ENCODE data around the gene PALLD. TPM values are rescaled to one million over a fixed set of nuclear protein-coding genes. Genes with fewer than 3 reads are reported as not detected.
A peak's percentile ranks its signal among the peaks of the same experiment; 100 is the strongest.

PALLD gene
- total RNA-seq, 4 donors from 2014 or later, result 1,903 to 3,507 (median 2,130) TPM

GRCh38 chr4:168849030-168849675 lies 352.3 kb downstream of the PALLD start:
- Histone ChIP-seq H3K27ac (replicated peaks in 1 of 4) (peak overlapping the region; percentile 97 to 99 (median 99)), H3K36me3 (peaks cover 0 to 21% (median 6%) of the 10 kb centered on the region in 4 donors), H3K4me3 (peak overlapping the region; percentile 14 to 46 (median 38)), H3K27me3 (no peaks in the 10 kb centered on the region), H3K9me3 (no peaks in the 10 kb centered on the region), H3K4me1 (peaks cover 85 to 100% (median 100%) of the 10 kb centered on the region in 4 donors)
- WGBS, result 13% methylated on average over 10 of the region's 10 CpGs
- intact Hi-C loops (cut with DNase I), result no loop called here
- DNase-seq (ENCODE audit: extremely low spot score), result no peak
- TF ChIP-seq POLR2AphosphoS5 (IDR thresholded peaks at IDR 0.05), result peak; percentile 22
- TF ChIP-seq EP300 (IDR thresholded peaks at IDR 0.05), result no peak

- intact Hi-C loops (cut with DNase I), result no loop called here
- peaks cover 84 to 100% (median 100%) of the 10 kb centered on the region in 4 donors for H3K4me1 ChIP-seq
- TF ChIP-seq EP300 (IDR thresholded peaks at IDR 0.05) (no peak), CTCF (IDR thresholded peaks at IDR 0.05) (no peak), POLR2AphosphoS5 (IDR thresholded peaks at IDR 0.05) (no peak), POLR2A (IDR thresholded peaks at IDR 0.05; ENCODE audit: low read depth) (no peak)
- no peaks in the 10 kb centered on the region for H3K27me3 ChIP-seq
- WGBS, result 75% methylated on average over 3 of the region's 3 CpGs
- H3K9me3 ChIP-seq, result no peaks in the 10 kb centered on the region
- peaks cover 0 to 21% (median 6%) of the 10 kb centered on the region in 4 donors for H3K36me3 ChIP-seq
- peak overlapping the region; percentile 97 to 99 (median 99) for H3K27ac ChIP-seq (replicated peaks in 1 of 4)
- DNase-seq (ENCODE audit: extremely low spot score), result no peak
- peak overlapping the region in 2 of 4 donors; percentile 1 to 14 for H3K4me3 ChIP-seq
Measured at GRCh38 chr4:168849997-168850396, 353.1 kb downstream of the PALLD start.

GRCh38 chr4:168852387-168852786 lies 355.5 kb downstream of the PALLD start:
- Histone ChIP-seq H3K27ac (replicated peaks in 1 of 4) (peak overlapping the region; percentile 97 to 99 (median 99)), H3K4me1 (peaks cover 89 to 100% (median 100%) of the 10 kb centered on the region in 4 donors), H3K27me3 (no peaks in the 10 kb centered on the region), H3K4me3 (no peak overlapping the region), H3K36me3 (peaks cover 4 to 33% (median 12%) of the 10 kb centered on the region in 4 donors), H3K9me3 (no peaks in the 10 kb centered on the region)
- TF ChIP-seq CTCF (IDR thresholded peaks at IDR 0.05), result no peak
- no peak for TF ChIP-seq EP300 (IDR thresholded peaks at IDR 0.05)
- no peak for TF ChIP-seq POLR2A (IDR thresholded peaks at IDR 0.05; ENCODE audit: low read depth)
- TF ChIP-seq POLR2AphosphoS5 (IDR thresholded peaks at IDR 0.05), result no peak
- 68% methylated on average over 3 of the region's 3 CpGs for WGBS
- intact Hi-C loops (cut with DNase I), result no loop called here
- no peak for DNase-seq (ENCODE audit: extremely low spot score)

GRCh38 chr4:168852933-168853713 lies 356.3 kb downstream of the PALLD start:
- H3K9me3 ChIP-seq, result no peaks in the 10 kb centered on the region
- peaks cover 89 to 100% (median 100%) of the 10 kb centered on the region in 4 donors for H3K4me1 ChIP-seq
- intact Hi-C loops (cut with DNase I), result no loop called here
- peak overlapping the region in 1 of 4 donors; percentile 6 for H3K4me3 ChIP-seq
- H3K27ac ChIP-seq (replicated peaks in 1 of 4), result peak overlapping the region; percentile 97 to 99 (median 99)
- 70% methylated on average over 6 of the region's 6 CpGs for WGBS
- H3K36me3 ChIP-seq, result peaks cover 4 to 33% (median 12%) of the 10 kb centered on the region in 4 donors
- TF ChIP-seq CTCF (IDR thresholded peaks at IDR 0.05) (no peak), POLR2AphosphoS5 (IDR thresholded peaks at IDR 0.05) (no peak), POLR2A (IDR thresholded peaks at IDR 0.05; ENCODE audit: low read depth) (no peak), EP300 (IDR thresholded peaks at IDR 0.05) (no peak)
- no peaks in the 10 kb centered on the region for H3K27me3 ChIP-seq
- no peak for DNase-seq (ENCODE audit: extremely low spot score)

GRCh38 chr4:168853770-168854169 lies 356.9 kb downstream of the PALLD start:
- intact Hi-C loops (cut with DNase I), result no loop called here
- WGBS, result 48% methylated on average over 4 of the region's 4 CpGs
- Histone ChIP-seq H3K27ac (replicated peaks in 1 of 4) (peak overlapping the region; percentile 97 to 99 (median 99)), H3K27me3 (no peaks in the 10 kb centered on the region), H3K9me3 (no peaks in the 10 kb centered on the region), H3K4me1 (peaks cover 88 to 100% (median 100%) of the 10 kb centered on the region in 4 donors), H3K36me3 (peaks cover 4 to 33% (median 12%) of the 10 kb centered on the region in 4 donors), H3K4me3 (peak overlapping the region in 1 of 4 donors; percentile 6)
- DNase-seq (ENCODE audit: extremely low spot score), result no peak
- TF ChIP-seq POLR2A (IDR thresholded peaks at IDR 0.05; ENCODE audit: low read depth) (no peak), POLR2AphosphoS5 (IDR thresholded peaks at IDR 0.05) (no peak), CTCF (IDR thresholded peaks at IDR 0.05) (no peak)
